ENCODE measurements around the gene CHAT.
"Not testable (repeated sequence)": the region's sequence is repeated elsewhere in the genome, so short reads cannot be mapped to it uniquely, and the experiment has no call there.

CHAT gene

GRCh38 chr10:49653273-49653929, 39.6 kb downstream of the CHAT start:
- DNase-seq: no peak

GRCh38 chr10:49654036-49654693, 40.3 kb downstream of the CHAT start:
- no peak for DNase-seq

GRCh38 chr10:49655099-49655498, 41.3 kb downstream of the CHAT start:
- DNase-seq: no peak

- DNase-seq: no peak
Observed at GRCh38 chr10:49656845-49657493, 43.1 kb downstream of the CHAT start.

- no peak for DNase-seq
Observed at GRCh38 chr10:49657606-49658005, 43.8 kb downstream of the CHAT start.

- DNase-seq: no peak
Observed at GRCh38 chr10:49661140-49661856, 47.5 kb downstream of the CHAT start.

GRCh38 chr10:49662169-49662830, 48.5 kb downstream of the CHAT start:
- no peak for DNase-seq

- no peak for DNase-seq
Observed at GRCh38 chr10:49663596-49663995, 49.8 kb downstream of the CHAT start.

- no peak for DNase-seq
Observed at GRCh38 chr10:49664006-49664841, 50.4 kb downstream of the CHAT start.

- DNase-seq: no peak
Observed at GRCh38 chr10:49664842-49665355, 51.1 kb downstream of the CHAT start.

- no peak for DNase-seq
Observed at GRCh38 chr10:49666054-49666615, 52.3 kb downstream of the CHAT start.

- no peak for DNase-seq
Observed at GRCh38 chr10:49666685-49667084, 52.8 kb downstream of the CHAT start.

- no peak for DNase-seq
Observed at GRCh38 chr10:49667991-49668390, 54.2 kb downstream of the CHAT start.

- no peak for DNase-seq
Observed at GRCh38 chr10:49668684-49669083, 54.8 kb downstream of the CHAT start.

GRCh38 chr10:49678827-49679479, 65.1 kb downstream of the CHAT start:
- DNase-seq: no peak

GRCh38 chr10:49679480-49679893, 65.7 kb downstream of the CHAT start, which contains the start of gene C10orf53:
Gene C10orf53 (plus strand): TSS chr10:49679651. CDS start chr10:49679698, 47 bp downstream.
- DNase-seq: no peak

GRCh38 chr10:49682449-49682848, 68.6 kb downstream of the CHAT start:
- DNase-seq: not testable (repeated sequence)

- DNase-seq: no peak
Observed at GRCh38 chr10:49682879-49683278, 69.0 kb downstream of the CHAT start.

GRCh38 chr10:49686651-49687050, 72.8 kb downstream of the CHAT start:
- DNase-seq: no peak

GRCh38 chr10:49688261-49688846, 74.5 kb downstream of the CHAT start:
- DNase-seq: no peak
